GM18517 (cell line): ENCODE results near the gene MICAL2.

Experiments
- ATAC-seq: cut with Tn5 transposase; IDR thresholded peaks from one replicate; pipeline ENCODE4 v1.9.1; 2021; ENCODE audit warnings: mild to moderate bottlenecking, moderate library complexity; ENCODE audit not compliant: unreplicated experiment

Gene MICAL2

DNA sequence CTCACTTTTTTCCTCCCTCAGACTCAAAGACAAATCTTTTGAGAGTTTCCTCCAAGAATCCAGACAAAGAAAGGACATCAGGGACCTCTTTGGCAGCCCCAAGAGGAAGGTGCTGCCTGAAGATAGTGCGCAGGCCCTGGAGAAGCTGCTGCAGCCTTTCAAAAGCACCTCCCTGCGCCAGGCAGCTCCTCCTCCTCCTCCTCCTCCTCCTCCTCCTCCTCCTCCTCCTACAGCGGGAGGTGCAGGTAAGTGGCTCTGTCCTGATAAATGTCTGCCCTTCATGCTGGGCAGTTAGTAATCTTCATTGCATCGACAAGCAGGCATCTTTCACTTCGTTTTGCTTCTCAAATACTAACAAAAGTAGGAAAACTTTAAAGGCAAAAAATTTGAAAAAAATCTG, 184.2 kb downstream of the MICAL2 start:
- no peak for ATAC-seq

DNA sequence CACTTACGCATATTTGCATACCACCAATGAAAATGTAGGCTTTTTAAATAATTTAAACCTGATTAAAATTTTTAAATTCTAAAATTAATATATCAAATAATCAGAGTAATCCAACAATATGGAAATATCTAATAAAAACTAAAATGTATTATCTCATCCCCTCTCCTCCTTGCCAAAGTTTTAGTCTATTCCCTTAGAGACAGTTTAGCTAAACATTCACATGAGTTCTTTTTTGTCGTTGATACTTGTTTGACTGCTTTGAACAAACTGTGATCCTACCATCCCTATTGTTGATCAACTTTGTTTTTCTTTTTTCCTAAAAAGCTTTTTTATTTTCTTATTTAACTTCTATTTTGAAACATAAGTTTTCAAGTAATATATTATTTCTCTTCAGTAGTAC, 185.6 kb downstream of the MICAL2 start:
- ATAC-seq = no peak

DNA sequence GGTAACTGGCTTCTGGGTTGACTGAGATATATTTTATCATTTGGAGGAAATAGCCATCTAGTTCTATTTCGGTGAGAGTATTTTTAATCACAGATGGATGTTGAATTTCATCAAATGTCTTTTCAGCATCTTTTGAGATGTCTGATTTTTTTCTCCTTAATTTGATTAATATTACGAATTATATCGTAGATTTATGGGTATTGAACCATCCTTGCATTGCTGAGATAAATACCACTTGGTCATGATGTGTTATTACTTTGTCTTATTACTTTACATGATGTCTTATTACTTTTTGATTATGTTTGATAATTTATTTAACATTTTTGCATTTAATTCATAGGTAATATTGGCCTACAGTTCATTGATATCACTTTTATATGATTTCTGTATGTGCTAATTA, 188.2 kb downstream of the MICAL2 start:
- ATAC-seq = no peak

DNA sequence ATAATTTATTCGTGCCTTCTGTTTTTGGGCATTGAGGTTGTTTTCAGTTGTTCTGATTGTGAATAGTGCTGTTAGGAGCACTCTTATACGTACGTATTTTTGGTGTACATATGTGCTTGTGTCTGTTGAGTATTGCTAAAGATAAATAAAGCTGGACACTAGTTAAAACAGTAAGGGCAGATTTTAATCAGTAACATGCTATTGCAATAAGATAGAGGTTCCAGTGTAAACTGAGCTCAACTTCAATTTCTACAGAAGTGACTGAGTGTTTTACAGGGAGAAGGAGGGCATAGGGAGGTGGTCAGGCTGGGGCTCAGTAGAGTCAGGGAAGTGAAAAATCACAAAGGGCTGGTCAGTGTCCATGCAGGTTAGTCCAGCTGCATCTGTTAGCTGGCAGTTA, 191.0 kb downstream of the MICAL2 start:
- no peak for ATAC-seq

DNA sequence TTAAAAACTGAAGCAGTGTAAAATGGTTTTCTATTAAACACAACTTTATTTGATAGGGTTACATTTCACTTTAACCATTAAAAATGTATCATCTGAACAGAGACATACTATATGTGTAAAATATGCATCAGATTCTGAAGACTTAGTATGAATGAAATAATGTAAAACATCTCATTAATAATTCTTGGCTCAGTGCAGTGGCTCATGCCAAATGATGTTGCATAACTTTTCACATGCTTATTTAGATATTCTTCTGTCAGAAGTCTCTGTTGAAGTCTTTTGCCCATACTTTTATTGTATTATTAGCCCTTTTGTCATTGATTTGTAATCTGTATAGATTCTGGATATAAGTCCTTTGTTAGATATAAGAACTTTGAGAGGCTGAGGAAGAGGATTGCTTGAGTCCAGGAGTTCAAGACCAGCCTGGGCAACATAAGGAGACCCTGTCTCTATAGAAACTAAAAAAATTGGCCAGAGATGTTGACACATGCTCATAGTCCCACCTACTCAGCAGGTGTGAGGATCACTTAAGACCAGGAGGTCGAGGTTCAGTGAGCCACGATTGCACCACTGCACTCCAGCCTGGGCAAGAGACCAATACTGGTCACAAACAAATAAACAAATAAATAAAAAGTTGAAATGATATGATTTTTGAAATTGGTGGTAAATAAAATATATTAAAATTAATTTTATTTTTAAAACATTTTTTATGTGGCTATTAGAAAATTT, 193.2 kb downstream of the MICAL2 start:
- no peak for ATAC-seq

DNA sequence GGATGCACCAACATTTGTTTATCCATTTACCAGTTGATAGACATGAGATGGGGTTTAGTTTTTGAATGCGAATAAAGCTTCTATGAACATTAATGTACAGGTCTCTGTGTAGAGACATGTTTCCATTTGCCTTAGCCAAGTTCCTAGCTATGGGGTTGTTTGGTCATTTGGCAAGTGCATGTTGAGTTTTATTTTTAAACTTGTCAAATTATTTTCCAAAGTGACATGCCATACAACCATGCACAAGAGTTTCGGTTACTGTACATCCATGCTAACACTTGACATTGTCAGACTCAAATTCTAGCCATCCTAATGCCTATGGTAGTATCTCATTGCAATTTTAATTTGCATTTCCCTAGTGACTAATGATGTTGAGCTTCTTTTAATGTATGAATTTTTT, 196.4 kb downstream of the MICAL2 start:
- ATAC-seq = no peak

DNA sequence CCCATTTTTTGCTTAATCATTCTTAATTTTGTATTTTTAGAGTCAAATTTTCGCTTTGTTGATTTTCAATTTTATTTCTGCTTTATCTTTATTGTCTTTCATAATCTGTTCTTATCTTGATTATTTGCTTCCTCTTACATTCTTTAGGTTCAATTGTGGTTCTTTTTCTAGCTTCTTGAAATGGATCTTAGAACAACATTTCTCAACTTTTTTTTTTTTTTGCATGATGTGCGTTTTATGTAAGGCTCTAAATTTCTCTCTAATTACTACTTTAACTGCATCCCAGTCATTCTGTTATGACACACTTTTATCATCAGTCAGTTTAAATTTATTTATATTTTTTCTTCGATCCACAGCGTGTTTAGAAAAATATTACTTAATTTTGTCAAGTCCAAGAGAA, 201.7 kb downstream of the MICAL2 start:
- no peak for ATAC-seq
